HCT116 (cell line): Measurements from ENCODE around the gene FBXO11. TPM values are rescaled to one million over a fixed set of nuclear protein-coding genes. Genes with fewer than 3 reads are reported as not detected.
"Not testable (repeated sequence)": the region's sequence is repeated elsewhere in the genome, so short reads cannot be mapped to it uniquely, and the experiment has no call there.

Experiments
- ATAC-seq: fragments of 200-7000 bp; cut with Tn5 transposase; 2 replicates; pipeline ENCODE4 v1.9.1; 2020; ENCODE audit warnings: mild to moderate bottlenecking, moderate library complexity
- BruUV-seq: library from RNA; stranded (reverse); fragments of 400-500 nt; replicated peaks from 2 replicates; lab custom pipeline; 2021; lab: Mats Ljungman, UMichigan
- CTCF ChIA-PET: fragments of 300-600 bp; sonication (Branson Sonifier 250); formaldehyde crosslinking; loops from one replicate; lab custom pipeline; 2021; ENCODE audit warnings: antibody characterized with exemption; lab: Charles Lee
- POLR2A ChIA-PET: fragments of 300-600, 350-600 bp; sonication (Branson Sonifier 250); formaldehyde crosslinking; loops from one replicate; lab custom pipeline; 2021; ENCODE audit warnings: antibody characterized with exemption; lab: Charles Lee
- RAD21 ChIA-PET, 2 experiments: fragments of 300-600 bp; sonication (Branson Sonifier 250); formaldehyde crosslinking; loops; one replicate each; lab custom pipeline; 2023; ENCODE audit warnings: low total read pairs in 2 of 2; ENCODE audit not compliant: uncharacterized antibody in 2 of 2, unreplicated experiment in 2 of 2, low non-redundant PET in 1 of 2; lab: Charles Lee
- DNase-seq: peaks from one replicate; pipeline ENCODE4 v3.0.0-alpha.2; 2010; ENCODE audit warnings: low read depth, low spot score
- H2AFZ ChIP-seq: fragments of 200-600 bp; shearing (Covaris generic), sonication (generic); 2 replicates; pipeline ENCODE4 v1.6.1; 2017; ENCODE audit warnings: low read depth, mixed run types, mixed read lengths, antibody characterized with exemption, low read length; ENCODE audit not compliant: poor library complexity, severe bottlenecking
- H3K27ac ChIP-seq: 2 replicates; pipeline ENCODE4 v1.5.1; 2012; ENCODE audit warnings: low read depth, low read length
- H3K27me3 ChIP-seq: fragments of 200-600 bp; sonication (generic); 2 replicates; pipeline ENCODE4 v1.6.1; 2016; ENCODE audit warnings: mixed run types, low read length, mixed read lengths; ENCODE audit not compliant: insufficient read depth
- H3K36me3 ChIP-seq, 2 experiments: fragments of 200-500 bp in 1 of 2; fragments of 200-600 bp in 1 of 2; sonication (Bioruptor generic) in 1 of 2; sonication (generic) in 1 of 2; 2 replicates each; pipeline versions ENCODE4 v1.5.1 to v1.6.1; 2014 to 2016; ENCODE audit warnings: low read length in 2 of 2, inconsistent platforms in 1 of 2, mixed read lengths in 1 of 2, mixed run types in 1 of 2; ENCODE audit not compliant: insufficient read depth in 2 of 2, control insufficient read depth in 1 of 2
- H3K4me1 ChIP-seq, 2 experiments: fragments of 200-600 bp in 1 of 2; sonication (generic) in 1 of 2; 2 replicates each; pipeline versions ENCODE4 v1.5.1 to v1.6.1; 2012 to 2017; ENCODE audit warnings: low read length in 2 of 2, inconsistent platforms in 1 of 2, mild to moderate bottlenecking in 1 of 2, mixed read lengths in 1 of 2, mixed run types in 1 of 2, moderate library complexity in 1 of 2; ENCODE audit not compliant: insufficient read depth in 2 of 2, control insufficient read depth in 1 of 2
- H3K4me2 ChIP-seq: fragments of 200-600 bp; sonication (generic); 2 replicates; pipeline ENCODE4 v1.6.1; 2017; ENCODE audit warnings: mixed run types, low read length, mixed read lengths
- H3K4me3 ChIP-seq, 2 experiments: fragments of 200-600 bp in 1 of 2; sonication (generic) in 1 of 2; replicated peaks in 1 of 2; 2 replicates each; pipeline ENCODE4 v1.5.1; 2011 to 2016; ENCODE audit warnings: low read length in 2 of 2, control low read depth in 1 of 2, low read depth in 1 of 2, mild to moderate bottlenecking in 1 of 2, mixed read lengths in 1 of 2, mixed run types in 1 of 2
- H3K79me2 ChIP-seq: fragments of 200-600 bp; sonication (generic); 2 replicates; pipeline ENCODE4 v1.6.1; 2017; ENCODE audit warnings: mild to moderate bottlenecking, mixed run types, low read length, moderate library complexity, mixed read lengths; ENCODE audit not compliant: insufficient read depth
- H3K9ac ChIP-seq: fragments of 200-600 bp; sonication (generic); 2 replicates; pipeline ENCODE4 v1.6.1; 2016; ENCODE audit warnings: low read length, mixed read lengths
- H3K9me2 ChIP-seq: fragments of 200-600 bp; sonication (generic), shearing (Covaris generic); 2 replicates; pipeline ENCODE4 v1.6.1; 2017; ENCODE audit warnings: mixed run types, mild to moderate bottlenecking, moderate library complexity; ENCODE audit not compliant: insufficient read depth
- H3K9me3 ChIP-seq, 2 experiments: fragments of 200-500 bp in 1 of 2; fragments of 200-600 bp in 1 of 2; sonication (Bioruptor generic) in 1 of 2; sonication (generic) in 1 of 2; 2 replicates each; pipeline ENCODE4 v1.6.1; 2014 to 2017; ENCODE audit warnings: low read length in 2 of 2, mixed read lengths in 2 of 2, inconsistent platforms in 1 of 2, low read depth in 1 of 2, mild to moderate bottlenecking in 1 of 2, mixed run types in 1 of 2, moderate library complexity in 1 of 2; ENCODE audit not compliant: control insufficient read depth in 1 of 2, insufficient read depth in 1 of 2
- H4K20me1 ChIP-seq: fragments of 200-600 bp; sonication (generic), shearing (Covaris generic); 2 replicates; pipeline ENCODE4 v1.6.1; 2017; ENCODE audit warnings: mixed run types, mild to moderate bottlenecking, moderate library complexity; ENCODE audit not compliant: insufficient read depth
- JUND ChIP-seq: IDR thresholded peaks from 2 replicates; pipeline ENCODE4 v1.6.1; 2012
- POLR2A ChIP-seq: IDR thresholded peaks from 2 replicates; pipeline ENCODE4 v1.7.0; 2011; ENCODE audit warnings: borderline replicate concordance; ENCODE audit not compliant: insufficient read depth, insufficient read length; ENCODE audit errors: extremely low read depth
- SIN3A ChIP-seq: IDR thresholded peaks from 2 replicates; pipeline ENCODE4 v1.6.1; 2012; ENCODE audit warnings: low read depth
- intact Hi-C: fragments of 100-400 bp; cut with micrococcal nuclease; formaldehyde crosslinking; loops from 2 replicates; pipeline ENCODE4 v1.10.0; 2022
- total RNA-seq: library from RNA; stranded (reverse); gene quantifications from one replicate; pipeline ENCODE4 v1.2.1, GENCODE V29; 2021; ENCODE audit not compliant: unreplicated experiment

Gene FBXO11
- total RNA-seq, 1 experiment from 2014 or later: 60.2 TPM

GRCh38 chr2:47862949-47863348 lies 43.3 kb downstream of the FBXO11 start:
- intact Hi-C loops: no loop called here
- Histone ChIP-seq H3K9ac (no peak overlapping the region), H2AFZ (no peak overlapping the region), H3K4me2 (no peak overlapping the region), H3K79me2 (peaks cover 82% of the 10 kb centered on the region), H3K36me3 (no peaks in the 10 kb centered on the region), H3K27ac (no peak overlapping the region), H3K27me3 (no peaks in the 10 kb centered on the region), H3K9me2 (no peaks in the 10 kb centered on the region), H3K9me3 (no peaks in the 10 kb centered on the region), H4K20me1 (peaks cover 6% of the 10 kb centered on the region; the same call in 1 of the 2 replicates), H3K4me1 (peaks cover 12 to 13% of the 10 kb centered on the region in 2 experiments), H3K4me3 (no peak overlapping the region)
- POLR2A ChIA-PET: no interaction called here
- CTCF ChIA-PET: no interaction called here
- TF ChIP-seq JUND: no peak
- no peak for TF ChIP-seq POLR2A
- no peak for TF ChIP-seq SIN3A
- RAD21 ChIA-PET: no interaction called here
- ATAC-seq (no peak), DNase-seq (no peak)
- no TSS peak for BruUV-seq

DNA sequence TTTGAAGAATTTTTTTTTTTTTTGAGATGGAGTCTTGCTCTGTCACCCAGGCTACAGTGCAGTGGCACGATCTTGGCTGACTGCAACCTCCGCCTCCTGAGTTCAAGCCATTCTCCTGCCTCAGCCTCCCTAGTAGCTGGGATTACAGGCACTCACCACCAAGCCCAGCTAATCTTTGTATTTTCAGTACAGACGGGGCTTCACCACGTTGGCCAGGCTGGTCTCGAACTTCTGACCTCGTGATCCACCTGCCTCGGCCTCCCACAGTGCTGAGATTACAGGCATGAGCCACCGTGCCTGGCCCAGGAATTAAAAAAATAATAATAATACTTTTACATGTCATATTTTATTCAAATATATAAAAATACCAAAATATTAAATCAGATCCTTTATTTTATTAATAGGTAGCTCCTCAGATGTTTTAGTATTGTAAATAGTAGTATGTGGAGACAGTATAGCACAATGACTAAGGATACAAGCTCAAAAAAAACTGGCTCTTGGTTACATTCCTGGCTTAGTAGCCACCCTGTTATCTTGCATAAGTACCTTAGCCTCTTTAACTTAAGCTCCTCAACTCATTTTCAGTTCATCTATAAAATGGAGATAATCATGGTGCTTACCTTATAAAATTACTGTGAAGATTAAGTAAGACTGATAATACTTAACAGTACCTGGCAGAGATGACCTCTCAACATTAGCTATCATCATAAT lies 53.1 kb downstream of the FBXO11 start:
- peaks cover 84% of the 10 kb centered on the region for H3K79me2 ChIP-seq
- H2AFZ ChIP-seq, H3K9ac ChIP-seq, intact Hi-C loops, H3K9me2 ChIP-seq, H3K4me3 ChIP-seq, BruUV-seq, H3K4me1 ChIP-seq, ATAC-seq, H3K27ac ChIP-seq, H3K9me3 ChIP-seq, H4K20me1 ChIP-seq, POLR2A ChIA-PET, CTCF ChIA-PET, H3K36me3 ChIP-seq, H3K27me3 ChIP-seq, RAD21 ChIA-PET, H3K4me2 ChIP-seq, DNase-seq: not testable (repeated sequence)
